ENCODE results near the gene PIP5K1C.

The PIP5K1C gene

DNA sequence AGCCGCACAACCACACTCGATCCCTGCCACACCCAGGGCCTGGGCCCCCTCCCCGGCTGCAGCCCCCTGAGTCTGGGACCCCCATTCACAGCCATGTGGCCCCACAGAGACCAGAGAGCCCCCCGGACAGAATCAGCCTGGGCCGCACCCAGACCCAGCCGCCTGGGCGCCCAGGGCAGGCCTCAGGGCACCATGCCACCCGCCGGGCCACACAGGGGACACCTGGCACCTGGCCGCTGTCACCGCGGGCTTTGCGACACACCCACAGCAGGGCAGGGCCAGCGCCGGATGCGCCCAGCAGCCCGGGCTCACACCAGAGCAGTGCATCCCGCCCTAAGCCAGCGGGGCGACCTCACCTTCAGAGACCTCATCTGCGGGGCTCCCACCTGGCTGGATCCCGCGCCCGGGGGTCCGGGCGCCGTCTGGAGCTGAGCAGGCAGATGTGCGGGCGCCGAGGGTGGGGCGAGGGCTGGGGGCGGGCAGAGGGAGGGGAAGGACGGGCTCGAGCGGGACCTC is 94.0 kb downstream of the PIP5K1C start:
- Histone ChIP-seq H3K9me3 (ENCODE audit: insufficient read depth, low read length) (no peaks in the 10 kb centered on the region), H3K27me3 (ENCODE audit: low read length) (no peaks in the 10 kb centered on the region), H3K4me2 (ENCODE audit: low read depth, low read length, poor library complexity, severe bottlenecking) (no peak overlapping the region), H3K9ac (ENCODE audit: low read length) (no peak overlapping the region), H3K36me3 (ENCODE audit: low read length) (no peaks in the 10 kb centered on the region), H3K9me2 (replicated peaks; ENCODE audit: insufficient read depth, low read length) (no peaks in the 10 kb centered on the region), H3K27ac (ENCODE audit: low read depth, low read length) (no peak overlapping the region), H3F3A (ENCODE audit: insufficient read depth) (no peaks in the 10 kb centered on the region), H2AFZ (ENCODE audit: low read depth, low read length, severe bottlenecking) (no peak overlapping the region), H3K79me2 (ENCODE audit: insufficient read depth, low read length) (no peaks in the 10 kb centered on the region), H4K20me1 (ENCODE audit: low read depth, low read length) (no peaks in the 10 kb centered on the region), H3K4me3 (ENCODE audit: insufficient read depth, low read length, poor library complexity, severe bottlenecking) (no peak overlapping the region)
- no peak for TF ChIP-seq EZH2phosphoT487 (conservative IDR thresholded peaks at IDR 0.05; ENCODE audit: low read length)
- TF ChIP-seq, protein P1, sequence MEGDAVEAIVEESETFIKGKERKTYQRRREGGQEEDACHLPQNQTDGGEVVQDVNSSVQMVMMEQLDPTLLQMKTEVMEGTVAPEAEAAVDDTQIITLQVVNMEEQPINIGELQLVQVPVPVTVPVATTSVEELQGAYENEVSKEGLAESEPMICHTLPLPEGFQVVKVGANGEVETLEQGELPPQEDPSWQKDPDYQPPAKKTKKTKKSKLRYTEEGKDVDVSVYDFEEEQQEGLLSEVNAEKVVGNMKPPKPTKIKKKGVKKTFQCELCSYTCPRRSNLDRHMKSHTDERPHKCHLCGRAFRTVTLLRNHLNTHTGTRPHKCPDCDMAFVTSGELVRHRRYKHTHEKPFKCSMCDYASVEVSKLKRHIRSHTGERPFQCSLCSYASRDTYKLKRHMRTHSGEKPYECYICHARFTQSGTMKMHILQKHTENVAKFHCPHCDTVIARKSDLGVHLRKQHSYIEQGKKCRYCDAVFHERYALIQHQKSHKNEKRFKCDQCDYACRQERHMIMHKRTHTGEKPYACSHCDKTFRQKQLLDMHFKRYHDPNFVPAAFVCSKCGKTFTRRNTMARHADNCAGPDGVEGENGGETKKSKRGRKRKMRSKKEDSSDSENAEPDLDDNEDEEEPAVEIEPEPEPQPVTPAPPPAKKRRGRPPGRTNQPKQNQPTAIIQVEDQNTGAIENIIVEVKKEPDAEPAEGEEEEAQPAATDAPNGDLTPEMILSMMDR (IDR thresholded peaks at IDR 0.05; ENCODE audit: insufficient read depth, low read length, poor library complexity, severe bottlenecking): no peak

DNA sequence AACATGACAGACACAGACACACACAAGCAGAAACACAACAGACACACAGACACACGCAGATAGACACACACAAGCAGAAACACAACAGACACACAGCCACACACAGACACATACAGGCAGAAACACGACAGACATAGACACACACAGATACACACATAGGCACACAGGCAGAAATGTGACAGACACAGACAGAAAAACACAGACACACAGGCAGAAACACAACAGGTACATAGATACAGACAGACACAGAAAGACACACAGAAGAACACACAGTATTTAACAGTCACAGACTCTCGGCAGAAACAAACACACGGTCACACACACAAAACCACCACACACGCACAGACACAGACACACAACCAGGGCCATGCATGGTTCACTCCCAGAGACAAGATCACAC is 94.5 kb downstream of the PIP5K1C start:
- H3K4me3 ChIP-seq (ENCODE audit: insufficient read depth, low read length, poor library complexity, severe bottlenecking): no peak overlapping the region

DNA sequence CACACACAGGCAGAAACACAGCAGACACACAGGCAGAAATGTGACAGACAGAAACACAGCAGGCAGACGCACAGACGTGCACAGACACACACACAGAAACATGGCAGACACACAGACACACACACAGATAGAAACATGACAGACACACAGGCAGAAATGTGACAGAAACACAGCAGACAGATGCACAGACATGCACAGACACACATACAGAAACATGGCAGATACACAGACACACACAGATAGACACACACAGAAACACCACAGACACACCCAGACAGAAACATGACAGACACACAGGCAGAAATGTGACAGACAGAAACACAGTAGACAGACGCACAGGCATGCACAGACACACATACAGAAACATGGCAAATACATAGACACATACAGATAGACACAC is 94.9 kb downstream of the PIP5K1C start:
- no peaks in the 10 kb centered on the region for H3K79me2 ChIP-seq (ENCODE audit: insufficient read depth, low read length)
- no peak overlapping the region for H3K9ac ChIP-seq (ENCODE audit: low read length)
- H3F3A ChIP-seq (ENCODE audit: insufficient read depth): no peaks in the 10 kb centered on the region
- TF ChIP-seq, protein P1 (IDR thresholded peaks at IDR 0.05; ENCODE audit: insufficient read depth, low read length, poor library complexity, severe bottlenecking): no peak
- TF ChIP-seq EZH2phosphoT487 (conservative IDR thresholded peaks at IDR 0.05; ENCODE audit: low read length): no peak
- no peaks in the 10 kb centered on the region for H4K20me1 ChIP-seq (ENCODE audit: low read depth, low read length)
- H2AFZ ChIP-seq (ENCODE audit: low read depth, low read length, severe bottlenecking): no peak overlapping the region
- no peak overlapping the region for H3K27ac ChIP-seq (ENCODE audit: low read depth, low read length)
- no peak overlapping the region for H3K4me3 ChIP-seq (ENCODE audit: insufficient read depth, low read length, poor library complexity, severe bottlenecking)
- no peaks in the 10 kb centered on the region for H3K9me3 ChIP-seq (ENCODE audit: insufficient read depth, low read length)
- no peaks in the 10 kb centered on the region for H3K27me3 ChIP-seq (ENCODE audit: low read length)
- no peaks in the 10 kb centered on the region for H3K9me2 ChIP-seq (replicated peaks; ENCODE audit: insufficient read depth, low read length)
- no peaks in the 10 kb centered on the region for H3K36me3 ChIP-seq (ENCODE audit: low read length)
- no peak overlapping the region for H3K4me2 ChIP-seq (ENCODE audit: low read depth, low read length, poor library complexity, severe bottlenecking)

More for the DNA sequence above, 94.5 kb downstream of the PIP5K1C start:
- H3F3A ChIP-seq (ENCODE audit: insufficient read depth): no peaks in the 10 kb centered on the region
- H3K4me2 ChIP-seq (ENCODE audit: low read depth, low read length, poor library complexity, severe bottlenecking): no peak overlapping the region
- H3K9ac ChIP-seq (ENCODE audit: low read length): no peak overlapping the region
- H3K9me3 ChIP-seq (ENCODE audit: insufficient read depth, low read length): no peaks in the 10 kb centered on the region
- no peaks in the 10 kb centered on the region for H3K27me3 ChIP-seq (ENCODE audit: low read length)
- H2AFZ ChIP-seq (ENCODE audit: low read depth, low read length, severe bottlenecking): no peak overlapping the region
- H3K27ac ChIP-seq (ENCODE audit: low read depth, low read length): no peak overlapping the region
- no peaks in the 10 kb centered on the region for H4K20me1 ChIP-seq (ENCODE audit: low read depth, low read length)
- H3K9me2 ChIP-seq (replicated peaks; ENCODE audit: insufficient read depth, low read length): no peaks in the 10 kb centered on the region
- no peaks in the 10 kb centered on the region for H3K36me3 ChIP-seq (ENCODE audit: low read length)
- TF ChIP-seq EZH2phosphoT487 (conservative IDR thresholded peaks at IDR 0.05; ENCODE audit: low read length): no peak
- TF ChIP-seq, protein P1 (IDR thresholded peaks at IDR 0.05; ENCODE audit: insufficient read depth, low read length, poor library complexity, severe bottlenecking): no peak
- H3K79me2 ChIP-seq (ENCODE audit: insufficient read depth, low read length): no peaks in the 10 kb centered on the region
